ENCODE data around the gene KRTAP24-1.

Gene KRTAP24-1

GRCh38 chr21:30257773-30258172 is 25.0 kb downstream of the KRTAP24-1 start:
- DNase-seq (ENCODE audit: low spot score), result peak; percentile 40
- ChIA-PET POLR2A (ENCODE audit: low non-redundant PET) (no interaction called here), CTCF (interaction anchor here (0.7 kb wide), 1 partner anchor 43 kb away, joined by 3 read pairs; no protein-coding TSS in a partner anchor)
- no peak overlapping the region for H3K27ac ChIP-seq
- no peak for TF ChIP-seq CTCF (conservative IDR thresholded peaks at IDR 0.05; ENCODE audit: low read depth)

DNA sequence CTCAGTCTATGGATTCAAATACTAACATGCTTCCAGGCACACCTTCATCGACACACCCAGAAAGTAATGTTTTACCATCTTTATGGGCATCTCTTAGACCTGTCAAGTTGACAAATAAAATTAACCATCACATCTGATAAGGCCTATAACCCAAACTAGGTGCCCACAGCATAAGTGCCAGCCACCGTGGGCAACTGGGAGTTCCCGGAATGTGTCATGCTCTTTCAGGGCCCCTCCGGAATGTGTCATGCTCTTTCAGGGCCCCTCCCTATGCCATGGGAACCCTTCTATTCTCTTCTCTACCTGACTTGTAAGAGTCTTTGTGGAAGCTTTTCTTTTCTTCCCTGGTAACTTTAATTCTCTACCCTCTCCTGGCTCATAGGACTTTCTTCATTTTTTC is 26.6 kb downstream of the KRTAP24-1 start:
- DNase-seq (ENCODE audit: low spot score), result no peak
- TF ChIP-seq CTCF (conservative IDR thresholded peaks at IDR 0.05; ENCODE audit: low read depth), result no peak
- POLR2A ChIA-PET (ENCODE audit: low non-redundant PET), result no interaction called here
- no peak overlapping the region for H3K27ac ChIP-seq
- CTCF ChIA-PET, result interaction anchor here (0.7 kb wide), 1 partner anchor 240 kb away, joined by 3 read pairs; no protein-coding TSS in a partner anchor

- POLR2A ChIA-PET (ENCODE audit: low non-redundant PET), result no interaction called here
- no peak for DNase-seq (ENCODE audit: low spot score)
- H3K27ac ChIP-seq, result no peak overlapping the region
- CTCF ChIA-PET, result interaction anchor here (0.7 kb wide), 1 partner anchor 240 kb away, joined by 3 read pairs; no protein-coding TSS in a partner anchor
- no peak for TF ChIP-seq CTCF (conservative IDR thresholded peaks at IDR 0.05; ENCODE audit: low read depth)
Observed at GRCh38 chr21:30255679-30256078, 27.1 kb downstream of the KRTAP24-1 start.

DNA sequence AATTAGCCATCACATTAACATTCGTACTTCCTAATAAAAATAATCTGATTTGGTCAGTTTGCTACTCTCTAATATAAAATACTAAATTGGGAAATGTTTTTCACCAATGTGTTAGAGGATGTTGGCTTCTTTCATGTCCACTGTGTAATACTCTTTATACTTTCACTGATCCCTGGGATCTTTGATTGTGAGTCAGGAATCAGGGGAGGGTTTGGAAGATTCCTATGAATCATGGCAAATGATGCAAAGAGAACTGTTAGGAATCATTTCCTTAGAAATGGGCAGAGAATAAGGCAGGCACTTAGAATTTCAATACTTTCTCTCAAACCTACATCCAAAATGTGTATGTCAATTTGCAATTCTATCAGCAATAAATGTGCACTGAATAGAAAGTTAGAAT is 31.0 kb downstream of the KRTAP24-1 start:
- ChIA-PET CTCF (no interaction called here), POLR2A (ENCODE audit: low non-redundant PET) (no interaction called here)
- peak; percentile 25 for DNase-seq (ENCODE audit: low spot score)
- no peak overlapping the region for H3K27ac ChIP-seq
- TF ChIP-seq CTCF (conservative IDR thresholded peaks at IDR 0.05; ENCODE audit: low read depth), result no peak

GRCh38 chr21:30249936-30250335 is 32.8 kb downstream of the KRTAP24-1 start:
- ChIA-PET CTCF (no interaction called here), POLR2A (ENCODE audit: low non-redundant PET) (no interaction called here)
- DNase-seq (ENCODE audit: low spot score), result no peak
- TF ChIP-seq CTCF (conservative IDR thresholded peaks at IDR 0.05; ENCODE audit: low read depth), result no peak
- no peak overlapping the region for H3K27ac ChIP-seq

- H3K27ac ChIP-seq, result no peak overlapping the region
- DNase-seq (ENCODE audit: low spot score), result no peak
- no peak for TF ChIP-seq CTCF (conservative IDR thresholded peaks at IDR 0.05; ENCODE audit: low read depth)
- POLR2A ChIA-PET (ENCODE audit: low non-redundant PET), result no interaction called here
- CTCF ChIA-PET, result no interaction called here
Observed at GRCh38 chr21:30248844-30249243, 33.9 kb downstream of the KRTAP24-1 start.

DNA sequence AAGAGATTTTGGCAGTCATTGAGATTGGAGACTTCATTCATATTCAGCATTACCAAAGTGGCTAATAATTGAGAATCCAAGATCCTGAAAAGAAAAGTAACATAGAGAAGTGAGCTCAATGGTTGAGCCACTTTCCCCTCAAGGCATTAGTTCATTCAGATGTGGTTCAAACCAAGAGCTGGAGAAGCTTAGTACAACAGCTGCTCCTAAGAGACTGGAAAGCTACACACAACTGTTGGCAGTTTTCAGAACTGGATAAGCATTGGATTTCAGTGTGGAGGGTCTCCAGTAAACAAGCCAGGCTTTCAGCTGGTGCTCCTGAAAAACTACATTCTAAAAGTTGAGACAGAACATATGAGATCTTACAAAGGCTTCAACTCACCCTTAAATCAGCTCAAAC is 37.7 kb downstream of the KRTAP24-1 start:
- ChIA-PET POLR2A (ENCODE audit: low non-redundant PET) (no interaction called here), CTCF (interaction anchor here (0.6 to 1.1 kb wide), 2 partner anchors 10 to 252 kb away, joined by 3 to 4 read pairs; no protein-coding TSS in a partner anchor)
- no peak overlapping the region for H3K27ac ChIP-seq
- TF ChIP-seq CTCF (conservative IDR thresholded peaks at IDR 0.05; ENCODE audit: low read depth), result no peak
- no peak for DNase-seq (ENCODE audit: low spot score)

All from RWPE1 (cell line).